Activated naive CD8-positive, alpha-beta T cell treated with anti-CD3 and anti-CD28 coated beads for 36 hours (primary cell): ENCODE results near the gene ADAMTS6. TPM values are rescaled to one million over a fixed set of nuclear protein-coding genes. Genes with fewer than 3 reads are reported as not detected.
"Not testable (repeated sequence)": the region's sequence is repeated elsewhere in the genome, so short reads cannot be mapped to it uniquely, and the experiment has no call there.

Experiments
- DNase-seq: peaks from one replicate; pipeline ENCODE4 v3.0.0; 2021
- H3K27ac Mint-ChIP-seq: one replicate; pipeline ENCODE4 v1.8.0; 2022; ENCODE audit warnings: mild to moderate bottlenecking, moderate library complexity, mixed read lengths
- H3K27me3 Mint-ChIP-seq: one replicate; pipeline ENCODE4 v1.8.0; 2022; ENCODE audit warnings: mild to moderate bottlenecking, mixed read lengths
- H3K36me3 Mint-ChIP-seq: one replicate; pipeline ENCODE4 v1.8.0; 2021; ENCODE audit warnings: mild to moderate bottlenecking, mixed read lengths
- H3K4me1 Mint-ChIP-seq: one replicate; pipeline ENCODE4 v1.8.0; 2021; ENCODE audit warnings: mixed read lengths
- H3K4me3 Mint-ChIP-seq: one replicate; pipeline ENCODE4 v1.8.0; 2022; ENCODE audit warnings: mild to moderate bottlenecking, moderate library complexity, mixed read lengths
- H3K9me3 Mint-ChIP-seq: one replicate; pipeline ENCODE4 v1.8.0; 2022; ENCODE audit warnings: mixed read lengths
- total RNA-seq, 2 experiments: library from RNA; stranded (reverse); gene quantifications; one replicate each; pipeline ENCODE4 v1.2.3, GENCODE V29; 2021

Gene ADAMTS6
- total RNA-seq, 2 experiments from 2014 or later = 1.5 to 1.6 TPM

DNA sequence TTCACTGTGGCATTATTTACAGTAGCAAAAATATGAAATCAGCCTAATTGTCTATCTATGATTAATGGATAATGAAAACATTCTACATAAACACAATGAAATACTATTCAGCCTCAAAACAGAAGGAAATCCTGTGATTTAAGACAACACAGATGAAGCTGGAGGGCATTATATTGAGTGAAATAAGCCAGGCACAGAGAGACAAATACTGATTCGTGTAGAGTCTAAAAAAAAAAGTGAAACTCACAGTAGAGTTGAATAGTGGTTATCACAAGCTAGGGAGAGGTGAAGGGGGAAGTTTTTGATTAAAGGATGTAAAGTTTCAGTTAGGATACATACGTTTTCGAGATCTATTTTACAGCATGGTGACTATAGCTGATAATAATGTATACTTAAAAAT lies 122.2 kb downstream of the ADAMTS6 start:
- Mint-ChIP-seq H3K4me3 (no peak overlapping the region), H3K4me1 (no peaks in the 10 kb centered on the region), H3K9me3 (no peaks in the 10 kb centered on the region), H3K27ac (no peak overlapping the region), H3K36me3 (no peaks in the 10 kb centered on the region), H3K27me3 (no peaks in the 10 kb centered on the region)
- DNase-seq = no peak

DNA sequence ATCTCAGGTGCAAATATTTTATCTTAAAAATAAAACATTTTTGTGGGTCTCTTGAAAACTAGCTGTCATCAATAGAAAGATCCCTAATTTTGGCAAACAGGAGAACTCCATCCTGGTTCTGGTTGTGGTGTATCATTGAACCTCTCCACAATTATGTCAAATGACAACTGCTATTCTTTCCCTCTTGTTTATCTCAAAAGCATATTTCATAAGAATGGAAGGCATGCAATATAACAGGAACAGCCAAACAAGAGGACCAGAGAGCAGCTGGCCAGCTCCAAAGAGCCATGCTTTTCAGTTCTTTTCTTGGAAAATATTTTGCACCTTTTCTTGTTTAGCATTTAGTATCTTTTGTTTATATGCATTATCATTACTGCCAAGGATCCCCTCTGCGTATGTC lies 125.4 kb downstream of the ADAMTS6 start:
- Mint-ChIP-seq H3K4me3 (no peak overlapping the region), H3K4me1 (no peaks in the 10 kb centered on the region), H3K27me3 (no peaks in the 10 kb centered on the region), H3K9me3 (no peaks in the 10 kb centered on the region), H3K36me3 (no peaks in the 10 kb centered on the region), H3K27ac (no peak overlapping the region)
- no peak for DNase-seq

DNA sequence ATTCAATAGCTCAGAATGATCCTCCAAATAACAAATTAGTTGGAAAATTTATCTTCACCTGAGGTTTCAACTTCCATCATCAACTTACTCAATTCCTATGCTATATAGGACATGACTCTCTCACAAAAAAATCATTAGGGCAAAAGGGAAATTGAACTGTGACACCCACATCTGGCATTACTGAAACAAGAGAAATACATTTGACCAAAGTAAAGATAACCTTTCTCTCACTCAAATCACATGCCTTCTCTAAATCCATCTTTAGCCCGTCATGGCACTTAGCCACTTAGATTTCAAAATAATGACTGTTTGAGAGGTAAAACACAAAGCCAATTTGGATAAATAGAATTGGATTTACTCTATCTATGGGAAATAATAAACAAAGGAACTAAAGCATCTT lies 126.4 kb downstream of the ADAMTS6 start:
- Mint-ChIP-seq H3K27me3 (no peaks in the 10 kb centered on the region), H3K4me3 (no peak overlapping the region), H3K27ac (no peak overlapping the region), H3K4me1 (no peaks in the 10 kb centered on the region), H3K9me3 (no peaks in the 10 kb centered on the region), H3K36me3 (no peaks in the 10 kb centered on the region)
- DNase-seq = no peak

DNA sequence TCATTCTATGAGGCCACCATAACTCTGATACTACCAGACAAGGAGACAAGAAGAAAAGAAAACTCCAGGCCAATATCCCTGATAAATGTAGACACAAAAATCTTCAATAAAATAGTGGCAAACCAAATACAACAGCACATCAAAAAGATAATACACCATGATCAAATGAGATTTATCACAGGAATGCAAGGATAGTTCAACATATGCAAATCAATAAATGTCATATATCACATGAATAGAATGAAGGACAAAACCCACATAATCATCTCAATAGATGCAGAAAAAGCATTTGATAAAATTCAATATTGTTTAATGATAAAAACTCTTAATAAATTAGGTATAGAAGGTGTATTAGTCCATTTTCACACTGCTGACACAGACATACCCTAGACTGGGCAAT lies 139.9 kb downstream of the ADAMTS6 start:
- no peak for DNase-seq
- Mint-ChIP-seq H3K4me3 (no peak overlapping the region), H3K9me3 (peaks cover 34% of the 10 kb centered on the region), H3K36me3 (peaks cover 24% of the 10 kb centered on the region), H3K27ac (no peak overlapping the region), H3K4me1 (no peaks in the 10 kb centered on the region), H3K27me3 (peaks cover 4% of the 10 kb centered on the region)

DNA sequence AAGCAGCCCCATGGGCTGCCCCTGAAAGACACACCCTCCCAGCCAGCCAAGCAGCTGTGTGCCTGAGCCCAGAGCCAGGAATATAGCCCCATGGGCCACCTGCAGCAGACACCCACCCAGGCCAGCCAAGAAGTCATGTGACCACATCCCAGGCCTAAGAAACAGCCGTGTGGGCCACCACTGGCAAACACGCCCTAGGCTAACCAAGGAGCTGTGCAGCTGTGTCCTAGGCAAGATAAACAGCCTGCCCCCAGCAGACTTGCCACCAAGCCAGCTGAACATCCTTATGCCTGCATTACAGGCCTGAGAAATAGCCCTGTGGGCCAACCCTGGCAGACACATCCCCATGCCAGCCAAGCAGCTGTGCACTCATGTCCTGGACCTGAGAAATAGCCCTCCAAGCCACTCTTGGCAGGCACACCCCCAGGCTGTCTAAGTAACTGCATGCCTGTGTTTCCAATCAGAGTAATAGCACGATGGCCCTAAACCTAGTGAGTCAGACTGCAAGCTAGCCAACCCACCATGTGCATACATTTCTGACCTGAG lies 143.0 kb downstream of the ADAMTS6 start:
- no peak for DNase-seq
- H3K4me1 Mint-ChIP-seq = no peaks in the 10 kb centered on the region
- no peak overlapping the region for H3K27ac Mint-ChIP-seq
- H3K27me3 Mint-ChIP-seq = peaks cover 4% of the 10 kb centered on the region
- H3K36me3 Mint-ChIP-seq = peaks cover 24% of the 10 kb centered on the region
- H3K9me3 Mint-ChIP-seq = peaks cover 33% of the 10 kb centered on the region
- no peak overlapping the region for H3K4me3 Mint-ChIP-seq

DNA sequence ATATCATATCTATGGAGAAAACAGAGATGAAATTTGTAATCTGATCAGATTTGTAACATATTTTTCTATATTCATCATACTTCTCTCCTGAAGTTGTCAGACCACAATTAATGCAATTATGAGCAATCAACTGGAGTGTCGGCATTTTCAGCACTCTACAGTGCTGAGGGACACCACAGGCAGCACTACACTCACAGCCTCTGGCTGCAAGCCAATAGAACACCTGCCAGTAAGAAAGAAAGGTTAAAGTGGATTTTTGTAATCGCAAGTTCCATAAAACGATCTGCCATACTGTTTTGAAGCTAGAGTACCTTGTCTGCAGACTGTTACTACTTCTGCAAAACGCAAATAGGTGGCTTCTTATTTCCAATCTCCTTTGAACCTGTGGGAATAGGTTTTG lies 147.6 kb downstream of the ADAMTS6 start:
- DNase-seq = no peak
- Mint-ChIP-seq H3K27ac (no peak overlapping the region), H3K27me3 (no peaks in the 10 kb centered on the region), H3K4me3 (no peak overlapping the region), H3K9me3 (no peaks in the 10 kb centered on the region), H3K4me1 (no peaks in the 10 kb centered on the region), H3K36me3 (peaks cover 2% of the 10 kb centered on the region)

DNA sequence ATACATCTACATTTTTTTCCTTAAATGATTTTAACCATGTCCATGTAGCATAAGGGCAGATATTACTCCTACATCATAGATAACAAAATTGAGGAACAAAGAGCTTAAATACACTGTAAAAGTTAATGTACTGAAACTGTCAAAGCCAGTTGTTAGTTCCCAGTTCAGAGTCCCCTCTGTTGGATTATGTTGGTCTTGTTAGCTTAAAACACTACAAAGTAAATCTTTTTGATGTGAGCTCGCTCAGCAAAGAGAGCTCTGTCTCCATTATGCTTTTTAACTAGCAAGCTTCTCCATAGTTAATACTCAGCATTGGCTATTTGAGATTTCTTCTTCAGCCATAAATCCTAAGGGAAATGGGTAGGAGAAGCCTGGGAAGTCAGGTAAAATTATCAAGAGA lies 149.1 kb downstream of the ADAMTS6 start:
- Mint-ChIP-seq H3K36me3 (peaks cover 2% of the 10 kb centered on the region), H3K9me3 (no peaks in the 10 kb centered on the region), H3K4me1 (no peaks in the 10 kb centered on the region), H3K4me3 (no peak overlapping the region), H3K27me3 (no peaks in the 10 kb centered on the region), H3K27ac (no peak overlapping the region)
- no peak for DNase-seq

DNA sequence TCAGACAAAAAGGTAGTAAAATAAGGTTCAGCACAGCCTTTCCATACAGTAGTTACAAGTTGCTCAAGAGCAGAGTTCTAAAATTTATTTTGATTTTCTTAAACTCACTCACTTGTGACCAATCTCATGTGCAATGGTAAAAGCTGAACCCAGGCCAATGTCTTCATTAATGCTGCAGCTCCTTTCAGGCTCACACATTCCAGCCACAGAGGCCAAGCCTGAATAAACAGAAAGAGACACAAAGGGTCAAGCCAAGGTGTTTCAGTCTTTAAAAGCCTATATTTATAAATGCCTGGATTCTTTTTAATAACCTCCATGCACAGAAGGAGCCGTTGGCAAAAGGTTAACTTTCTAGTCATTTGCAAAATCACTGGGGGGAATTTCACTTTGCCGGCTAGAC lies 152.5 kb downstream of the ADAMTS6 start:
- no peak overlapping the region for H3K27ac Mint-ChIP-seq
- H3K4me3 Mint-ChIP-seq = no peak overlapping the region
- H3K9me3 Mint-ChIP-seq = no peaks in the 10 kb centered on the region
- H3K27me3 Mint-ChIP-seq = no peaks in the 10 kb centered on the region
- H3K36me3 Mint-ChIP-seq = peaks cover 2% of the 10 kb centered on the region
- DNase-seq = no peak
- H3K4me1 Mint-ChIP-seq = no peaks in the 10 kb centered on the region

DNA sequence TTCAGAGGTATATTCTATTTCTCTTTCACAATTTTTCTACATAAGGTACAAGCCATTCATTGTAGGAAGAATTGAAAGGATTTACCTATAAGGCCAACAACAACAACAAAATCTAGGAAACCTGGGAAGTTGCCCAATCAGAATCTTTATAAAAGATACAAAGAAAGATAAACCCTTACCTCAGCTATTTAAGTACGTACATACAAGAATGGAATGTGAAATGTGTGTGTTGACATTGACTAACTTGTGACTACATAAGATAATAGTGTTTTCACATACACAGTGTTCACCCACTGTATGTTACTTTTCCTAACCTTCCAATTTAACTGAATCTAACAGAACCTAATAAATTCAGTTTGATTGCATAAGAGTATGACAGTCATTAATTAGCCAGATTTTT lies 154.1 kb downstream of the ADAMTS6 start:
- H3K4me1 Mint-ChIP-seq = no peaks in the 10 kb centered on the region
- peaks cover 2% of the 10 kb centered on the region for H3K36me3 Mint-ChIP-seq
- H3K4me3 Mint-ChIP-seq = no peak overlapping the region

DNA sequence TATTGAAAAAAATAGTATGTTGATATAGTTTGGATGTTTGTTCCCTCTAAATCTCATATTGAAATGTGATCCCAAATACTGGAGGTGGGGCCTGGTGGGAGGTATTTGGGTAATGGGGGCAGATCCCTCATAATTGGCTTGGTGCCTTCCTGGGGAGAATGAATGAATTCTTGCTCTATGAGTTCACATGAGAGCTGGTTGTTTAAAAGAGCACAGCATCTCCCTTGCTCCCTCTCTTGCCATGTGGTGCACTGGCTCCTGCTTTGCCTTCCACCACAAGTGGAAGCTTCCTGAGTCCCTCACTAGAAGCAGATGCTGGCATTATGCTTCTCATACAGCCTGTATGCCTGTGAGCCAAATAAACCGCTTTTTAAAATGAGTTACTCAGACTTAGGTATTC lies 154.8 kb downstream of the ADAMTS6 start:
- peaks cover 2% of the 10 kb centered on the region for H3K36me3 Mint-ChIP-seq
- H3K4me1 Mint-ChIP-seq = no peaks in the 10 kb centered on the region
- no peak overlapping the region for H3K27ac Mint-ChIP-seq
- no peaks in the 10 kb centered on the region for H3K27me3 Mint-ChIP-seq
- H3K4me3 Mint-ChIP-seq = no peak overlapping the region
- peaks cover 3% of the 10 kb centered on the region for H3K9me3 Mint-ChIP-seq
- no peak for DNase-seq

More for the DNA sequence above, 154.1 kb downstream of the ADAMTS6 start:
- no peak for DNase-seq
- Mint-ChIP-seq H3K27ac (no peak overlapping the region), H3K9me3 (peaks cover 2% of the 10 kb centered on the region), H3K27me3 (no peaks in the 10 kb centered on the region)

DNA sequence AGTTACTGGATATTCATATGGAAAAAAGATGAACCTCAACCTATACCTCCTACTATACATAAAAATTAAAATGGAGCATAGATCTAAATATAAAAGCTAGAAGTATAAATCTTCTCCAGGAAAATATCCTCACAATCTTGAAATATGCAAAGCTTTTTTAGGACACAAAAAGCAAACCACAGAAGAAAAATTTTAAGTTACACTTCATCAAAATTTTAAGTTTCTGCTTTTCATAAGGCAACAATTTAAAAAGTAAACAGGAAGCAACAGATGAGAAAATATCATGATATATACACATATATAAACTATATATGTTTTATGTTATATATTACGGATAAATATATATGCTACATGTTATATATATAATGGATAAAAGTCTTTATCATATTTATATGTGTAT lies 157.5 kb downstream of the ADAMTS6 start:
- H3K4me1 Mint-ChIP-seq = no peaks in the 10 kb centered on the region
- DNase-seq = no peak
- no peak overlapping the region for H3K27ac Mint-ChIP-seq
- no peaks in the 10 kb centered on the region for H3K27me3 Mint-ChIP-seq
- H3K36me3 Mint-ChIP-seq = peaks cover 2% of the 10 kb centered on the region
- H3K4me3 Mint-ChIP-seq = no peak overlapping the region
- H3K9me3 Mint-ChIP-seq = peaks cover 6% of the 10 kb centered on the region

DNA sequence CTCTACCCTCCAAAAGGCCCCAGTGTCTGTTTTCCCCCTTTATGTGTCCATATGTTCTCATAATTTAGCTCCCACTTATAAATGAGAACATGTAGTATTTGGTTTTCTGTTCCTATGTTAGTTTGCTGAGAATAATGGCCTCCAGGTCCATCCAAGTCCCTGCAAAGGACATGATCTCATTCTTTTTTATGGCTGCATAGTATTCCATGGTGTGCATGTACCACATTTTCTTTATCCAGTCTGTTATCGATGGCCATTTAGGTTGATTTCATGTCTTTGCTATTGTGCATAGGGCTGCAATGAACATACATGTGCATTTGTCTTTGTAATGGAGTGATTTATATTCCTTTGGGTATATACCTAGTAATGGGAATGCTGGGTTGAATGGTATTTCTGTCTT lies 161.0 kb downstream of the ADAMTS6 start:
- not testable (repeated sequence) for H3K4me3 Mint-ChIP-seq, H3K27ac Mint-ChIP-seq, DNase-seq, H3K4me1 Mint-ChIP-seq, H3K9me3 Mint-ChIP-seq, H3K27me3 Mint-ChIP-seq, H3K36me3 Mint-ChIP-seq

DNA sequence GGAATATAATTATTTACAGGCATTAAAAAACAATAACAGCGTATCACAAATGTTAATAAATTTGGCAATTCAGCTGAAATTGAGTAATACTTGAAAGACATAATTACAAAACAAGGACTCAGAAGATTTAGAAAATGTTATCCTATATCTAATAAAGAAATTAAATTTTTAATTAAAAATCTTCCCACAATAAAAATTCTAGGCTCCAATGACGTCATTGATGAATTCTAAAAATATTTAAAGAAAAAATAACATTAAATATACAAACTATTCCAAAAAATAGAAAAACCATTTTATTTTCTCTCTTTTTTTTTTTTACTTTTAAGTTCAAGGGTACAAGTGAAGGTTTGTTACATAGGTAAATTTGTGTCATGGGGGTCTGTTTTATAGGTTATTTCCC lies 161.5 kb downstream of the ADAMTS6 start:
- Mint-ChIP-seq H3K9me3 (peaks cover 9% of the 10 kb centered on the region), H3K27me3 (no peaks in the 10 kb centered on the region), H3K27ac (no peak overlapping the region), H3K4me1 (no peaks in the 10 kb centered on the region), H3K4me3 (no peak overlapping the region), H3K36me3 (no peaks in the 10 kb centered on the region)
- DNase-seq = no peak

DNA sequence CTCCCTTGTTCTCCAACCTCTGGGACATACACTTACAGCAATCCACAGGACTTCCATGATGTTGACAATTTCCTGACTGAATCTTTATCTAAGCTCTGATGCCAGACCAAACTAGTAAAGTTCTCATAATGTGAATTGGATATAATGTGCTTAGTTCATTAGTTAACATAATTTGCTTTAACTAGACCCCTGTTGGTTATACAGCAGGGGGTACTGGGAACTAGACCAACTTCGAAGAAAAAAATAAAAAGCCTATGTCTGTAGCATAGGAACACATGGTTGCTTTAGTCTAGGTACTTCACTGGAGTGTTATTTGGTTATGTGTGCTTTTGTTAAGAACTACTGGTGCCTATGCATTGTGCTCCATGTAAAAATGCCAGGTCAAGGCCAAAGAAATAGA lies 173.8 kb downstream of the ADAMTS6 start:
- Mint-ChIP-seq H3K27ac (no peak overlapping the region), H3K4me3 (no peak overlapping the region), H3K27me3 (no peaks in the 10 kb centered on the region), H3K4me1 (no peaks in the 10 kb centered on the region), H3K36me3 (no peaks in the 10 kb centered on the region), H3K9me3 (no peaks in the 10 kb centered on the region)
- no peak for DNase-seq

DNA sequence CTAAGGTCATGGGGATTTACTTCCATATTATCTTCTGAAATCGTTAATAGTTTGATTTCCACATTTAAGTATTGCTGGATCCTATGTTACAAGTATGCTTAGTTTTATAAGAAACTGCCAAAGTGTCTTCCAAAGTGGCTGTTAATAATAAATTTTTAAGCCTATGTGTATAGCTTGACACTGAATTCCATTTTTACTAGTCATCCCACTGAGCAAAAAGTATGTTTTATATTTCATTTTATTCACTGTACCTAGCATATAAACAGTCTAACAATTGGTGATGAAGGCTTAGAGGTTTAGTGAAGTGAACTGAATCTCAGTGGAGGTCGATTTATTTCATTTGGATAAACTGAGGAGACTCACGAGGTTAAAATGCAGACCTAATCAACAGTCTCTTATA lies 174.6 kb downstream of the ADAMTS6 start:
- H3K36me3 Mint-ChIP-seq = no peaks in the 10 kb centered on the region
- H3K27me3 Mint-ChIP-seq = no peaks in the 10 kb centered on the region
- no peak for DNase-seq
- no peak overlapping the region for H3K27ac Mint-ChIP-seq
- no peaks in the 10 kb centered on the region for H3K9me3 Mint-ChIP-seq
- no peak overlapping the region for H3K4me3 Mint-ChIP-seq
- H3K4me1 Mint-ChIP-seq = no peaks in the 10 kb centered on the region

DNA sequence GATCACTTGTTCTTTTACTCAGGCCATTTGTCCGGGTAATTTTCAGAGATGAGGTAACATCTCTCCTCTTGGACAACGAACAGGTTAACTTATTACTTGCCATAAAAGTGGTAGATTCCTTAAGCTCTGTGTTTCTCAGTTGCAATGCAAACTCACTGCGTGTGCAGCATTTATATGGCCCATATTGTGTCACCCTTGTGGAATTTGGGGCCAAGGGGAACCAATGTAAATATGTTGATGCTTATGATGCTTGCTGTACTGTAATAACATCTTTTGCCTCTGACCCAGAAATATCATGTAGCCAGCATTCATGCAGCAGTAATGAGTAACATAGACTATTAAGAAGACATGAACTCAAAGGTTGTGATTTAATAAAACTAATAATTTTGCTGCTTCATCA lies 175.8 kb downstream of the ADAMTS6 start:
- H3K27me3 Mint-ChIP-seq = no peaks in the 10 kb centered on the region
- H3K4me1 Mint-ChIP-seq = no peaks in the 10 kb centered on the region
- no peaks in the 10 kb centered on the region for H3K36me3 Mint-ChIP-seq
- H3K27ac Mint-ChIP-seq = no peak overlapping the region
- H3K9me3 Mint-ChIP-seq = no peaks in the 10 kb centered on the region
- no peak overlapping the region for H3K4me3 Mint-ChIP-seq
- no peak for DNase-seq

DNA sequence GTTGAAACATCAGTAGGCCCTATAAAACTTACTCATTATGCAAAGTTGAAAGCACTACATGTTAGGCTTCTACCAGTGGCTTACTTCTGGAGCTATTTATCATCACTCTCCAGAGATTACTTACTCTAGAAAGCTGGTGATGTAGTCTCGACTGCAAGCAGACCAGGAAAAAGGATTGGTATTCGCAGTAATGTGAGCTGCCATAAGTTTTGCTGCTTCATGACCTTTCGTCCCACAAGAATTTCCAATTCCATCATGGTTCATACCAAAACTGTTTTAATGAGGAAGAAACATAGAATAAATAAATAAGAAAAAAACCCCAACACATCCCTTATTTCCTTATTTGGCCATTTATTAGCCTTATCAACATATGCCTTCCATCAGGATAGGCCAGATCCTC lies 181.9 kb downstream of the ADAMTS6 start:
- no peak for DNase-seq
- Mint-ChIP-seq H3K27ac (no peak overlapping the region), H3K9me3 (no peaks in the 10 kb centered on the region), H3K36me3 (no peaks in the 10 kb centered on the region), H3K4me1 (no peaks in the 10 kb centered on the region), H3K4me3 (no peak overlapping the region), H3K27me3 (no peaks in the 10 kb centered on the region)
